Upper lobe of right lung (tissue), 1 donor: ENCODE data around the gene LTA. TPM values are rescaled to one million over a fixed set of nuclear protein-coding genes. Genes with fewer than 3 reads are reported as not detected.

Source experiments
- ATAC-seq: fragments of 200-7000 bp; cut with Tn5 transposase; one replicate; pipeline ENCODE4 v1.9.1; 2020; ENCODE audit warnings: mild to moderate bottlenecking, moderate library complexity
- DNase-seq: peaks from one replicate; pipeline ENCODE4 v3.0.0-alpha.2; 2020
- H3K27ac ChIP-seq: fragments of 200-600 bp; one replicate; pipeline ENCODE4 v1.8.0; 2022
- H3K27me3 ChIP-seq: fragments of 200-600 bp; one replicate; pipeline ENCODE4 v1.8.0; 2022; ENCODE audit warnings: mild to moderate bottlenecking
- H3K36me3 ChIP-seq: fragments of 200-600 bp; one replicate; pipeline ENCODE4 v1.8.0; 2022
- H3K4me1 ChIP-seq: fragments of 200-600 bp; one replicate; pipeline ENCODE4 v1.8.0; 2022
- H3K4me3 ChIP-seq: fragments of 200-600 bp; one replicate; pipeline ENCODE4 v1.8.0; 2022; ENCODE audit warnings: mild to moderate bottlenecking
- H3K9me3 ChIP-seq: fragments of 200-600 bp; one replicate; pipeline ENCODE4 v1.8.0; 2022
- intact Hi-C: fragments of 100-400 bp; cut with DNase I; formaldehyde crosslinking; loops from one replicate; pipeline ENCODE4 v1.11.0; 2022
- total RNA-seq: library from RNA; stranded (reverse); fragmentation: NEBNext Ultra II Directional; extraction: Animal tissue kit (Norgen Biotek cat#: 25700); gene quantifications from one replicate; pipeline ENCODE4 v1.2.1, GENCODE V29; 2021
- TF ChIP-seq, protein P1 (sequence below): fragments of 200-600 bp; IDR thresholded peaks from one replicate; pipeline ENCODE4 v1.8.0; 2022; ENCODE audit warnings: antibody characterized with exemption
- donor health status: DM: no; HTN: yes; CAD: no; lungs with severe emphysema.

Gene LTA
- total RNA-seq, 1 donor from 2014 or later, result 0.46 TPM

GRCh38 chr6:31614075-31614619 is 42.1 kb downstream of the LTA start:
- Histone ChIP-seq H3K4me3 (no peak overlapping the region), H3K27ac (peak overlapping the region; percentile 51), H3K27me3 (no peaks in the 10 kb centered on the region), H3K36me3 (no peaks in the 10 kb centered on the region), H3K4me1 (peaks cover under 1% of the 10 kb centered on the region), H3K9me3 (no peaks in the 10 kb centered on the region)
- intact Hi-C loops, result no loop called here
- peak; percentile 77 for ATAC-seq
- TF ChIP-seq, protein P1, sequence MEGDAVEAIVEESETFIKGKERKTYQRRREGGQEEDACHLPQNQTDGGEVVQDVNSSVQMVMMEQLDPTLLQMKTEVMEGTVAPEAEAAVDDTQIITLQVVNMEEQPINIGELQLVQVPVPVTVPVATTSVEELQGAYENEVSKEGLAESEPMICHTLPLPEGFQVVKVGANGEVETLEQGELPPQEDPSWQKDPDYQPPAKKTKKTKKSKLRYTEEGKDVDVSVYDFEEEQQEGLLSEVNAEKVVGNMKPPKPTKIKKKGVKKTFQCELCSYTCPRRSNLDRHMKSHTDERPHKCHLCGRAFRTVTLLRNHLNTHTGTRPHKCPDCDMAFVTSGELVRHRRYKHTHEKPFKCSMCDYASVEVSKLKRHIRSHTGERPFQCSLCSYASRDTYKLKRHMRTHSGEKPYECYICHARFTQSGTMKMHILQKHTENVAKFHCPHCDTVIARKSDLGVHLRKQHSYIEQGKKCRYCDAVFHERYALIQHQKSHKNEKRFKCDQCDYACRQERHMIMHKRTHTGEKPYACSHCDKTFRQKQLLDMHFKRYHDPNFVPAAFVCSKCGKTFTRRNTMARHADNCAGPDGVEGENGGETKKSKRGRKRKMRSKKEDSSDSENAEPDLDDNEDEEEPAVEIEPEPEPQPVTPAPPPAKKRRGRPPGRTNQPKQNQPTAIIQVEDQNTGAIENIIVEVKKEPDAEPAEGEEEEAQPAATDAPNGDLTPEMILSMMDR, result no peak
- DNase-seq, result no peak

DNA sequence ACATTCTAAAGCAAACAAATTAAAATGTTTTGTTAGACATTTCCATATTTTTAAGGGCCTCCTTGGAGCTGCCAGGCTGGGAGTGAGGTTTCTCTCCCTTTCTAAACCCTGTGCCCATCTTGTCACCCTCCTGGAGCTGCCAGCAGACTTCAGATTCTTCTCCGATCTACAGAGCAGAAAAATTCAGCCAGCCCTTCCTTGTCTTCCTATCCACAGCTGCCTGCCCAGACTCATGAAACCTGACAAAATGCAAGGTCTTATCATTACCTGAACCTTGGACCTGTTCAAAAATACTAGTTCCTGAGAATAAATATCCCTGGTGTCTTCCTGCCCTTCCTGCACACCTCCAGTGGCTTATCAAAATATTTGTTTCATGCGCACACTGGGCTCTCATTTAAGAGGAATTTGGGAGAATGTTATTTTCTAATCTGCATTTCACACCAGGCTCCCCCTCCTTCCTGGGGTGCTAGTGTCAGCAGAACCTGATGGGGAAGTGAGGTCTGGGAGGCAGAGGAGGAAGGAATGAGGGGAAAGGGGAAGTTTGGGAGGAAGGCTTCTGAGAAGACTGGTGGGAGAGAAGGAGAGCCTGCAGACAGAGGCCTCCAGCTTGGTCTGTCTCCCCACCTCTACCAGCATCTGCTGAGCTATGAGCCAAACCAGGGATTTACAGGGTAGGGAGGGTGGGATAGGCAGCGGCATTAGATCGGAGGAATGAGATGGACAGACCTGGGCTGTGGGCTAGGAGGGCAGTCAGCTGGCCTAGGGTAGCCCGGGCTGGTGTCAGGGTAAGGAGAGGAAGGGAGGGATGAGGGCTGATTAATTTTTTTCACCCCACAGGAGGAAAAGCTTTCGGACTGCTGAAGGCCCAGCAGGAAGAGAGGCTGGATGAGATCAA is 42.8 kb downstream of the LTA start, which contains the start of gene AIF1:
TSS of gene AIF1 (plus strand) at position 551 of the 895 bp plus-strand sequence. CDS start at position 647, 96 bp downstream.
- Histone ChIP-seq H3K36me3 (no peaks in the 10 kb centered on the region), H3K9me3 (no peaks in the 10 kb centered on the region), H3K4me1 (peaks cover 5% of the 10 kb centered on the region), H3K4me3 (peak within 1 kb of the TSS; percentile 33), H3K27me3 (no peaks in the 10 kb centered on the region), H3K27ac (peak within 1 kb of the TSS; percentile 51)
- peak; percentile 70 for ATAC-seq
- TF ChIP-seq, protein P1, result no peak
- no peak for DNase-seq
- intact Hi-C loops, result no loop called here

DNA sequence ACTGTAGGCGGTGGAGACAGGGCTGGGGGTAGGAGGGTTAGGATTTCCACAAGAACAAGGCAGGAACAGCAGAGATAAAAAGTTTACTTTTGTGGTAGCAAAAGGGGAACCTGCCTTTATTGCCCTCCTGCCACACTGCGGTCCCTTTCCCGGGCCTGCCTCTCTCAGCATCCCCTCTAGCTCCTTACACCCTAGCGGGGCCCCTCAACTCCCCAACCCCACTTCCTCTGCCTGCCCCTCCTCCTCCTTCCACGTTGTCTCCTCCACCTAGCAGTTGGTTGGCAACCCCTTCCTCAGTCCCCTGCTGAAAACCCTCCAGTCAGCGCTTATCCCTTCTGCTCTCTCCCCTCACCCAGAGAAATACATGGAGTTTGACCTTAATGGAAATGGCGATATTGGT is 43.7 kb downstream of the LTA start:
- ATAC-seq (no peak), DNase-seq (no peak)
- H3K4me1 ChIP-seq, result peaks cover 5% of the 10 kb centered on the region
- no peaks in the 10 kb centered on the region for H3K9me3 ChIP-seq
- H3K36me3 ChIP-seq, result no peaks in the 10 kb centered on the region
- H3K27ac ChIP-seq, result peak overlapping the region; percentile 51
- H3K27me3 ChIP-seq, result no peaks in the 10 kb centered on the region
- H3K4me3 ChIP-seq, result peak overlapping the region; percentile 33
- intact Hi-C loops, result no loop called here
- TF ChIP-seq, protein P1, result no peak

- Histone ChIP-seq H3K27ac (no peak overlapping the region), H3K36me3 (no peaks in the 10 kb centered on the region), H3K9me3 (no peaks in the 10 kb centered on the region), H3K4me3 (no peak overlapping the region), H3K4me1 (peaks cover 12% of the 10 kb centered on the region), H3K27me3 (no peaks in the 10 kb centered on the region)
- no peak for DNase-seq
- TF ChIP-seq, protein P1, result no peak
- intact Hi-C loops, result no loop called here
- ATAC-seq, result no peak
Observed at GRCh38 chr6:31617010-31617409, 44.9 kb downstream of the LTA start.

DNA sequence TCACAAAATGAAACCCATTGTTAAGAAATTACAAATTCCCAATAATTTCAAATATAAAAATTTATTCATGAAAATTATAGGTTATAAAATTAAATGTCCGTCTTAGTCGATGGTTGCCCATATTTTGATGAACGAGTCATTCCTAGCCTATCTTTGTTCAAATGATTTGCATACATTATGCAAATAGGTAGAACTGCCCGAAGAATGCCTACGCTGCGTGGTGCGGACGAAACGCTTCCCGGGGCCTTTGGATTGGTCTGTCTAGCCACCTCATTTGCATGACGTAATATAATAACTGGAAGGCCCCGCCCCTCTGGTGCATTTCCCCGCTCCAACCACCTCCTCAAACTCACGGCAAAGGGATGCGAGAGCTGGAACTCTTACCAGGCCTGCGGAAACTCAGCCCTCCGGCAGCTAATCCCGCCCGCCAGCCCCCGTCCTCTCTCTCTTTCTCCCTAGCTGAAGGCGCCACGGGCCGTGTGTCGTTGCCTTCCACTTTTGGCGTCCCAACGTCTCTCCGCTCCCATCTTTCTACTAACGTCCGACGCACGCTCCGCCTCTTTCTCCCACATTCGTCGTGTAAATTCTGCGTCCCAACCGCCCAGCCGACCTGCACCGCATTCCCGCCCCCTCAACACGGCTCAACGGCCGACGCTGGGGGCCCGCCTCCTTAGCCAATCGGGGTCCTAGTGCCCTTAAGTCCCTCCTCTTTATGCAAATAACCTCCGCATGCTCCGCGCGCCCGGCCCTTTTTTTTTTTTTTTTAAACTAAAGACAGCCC is 47.9 kb downstream of the LTA start:
- DNase-seq, result peak; percentile 99
- peaks cover 18% of the 10 kb centered on the region for H3K36me3 ChIP-seq
- H3K27ac ChIP-seq, result peak overlapping the region; percentile 97
- H3K4me3 ChIP-seq, result peak overlapping the region; percentile 76
- TF ChIP-seq, protein P1, result no peak
- intact Hi-C loops, result no loop called here
- H3K9me3 ChIP-seq, result no peaks in the 10 kb centered on the region
- H3K4me1 ChIP-seq, result peaks cover 21% of the 10 kb centered on the region
- no peaks in the 10 kb centered on the region for H3K27me3 ChIP-seq
- ATAC-seq, result peak; percentile 93
